ENCODE results near the gene LHFPL2.
A peak's percentile ranks its signal among the peaks of the same experiment; 100 is the strongest.

LHFPL2 gene

DNA sequence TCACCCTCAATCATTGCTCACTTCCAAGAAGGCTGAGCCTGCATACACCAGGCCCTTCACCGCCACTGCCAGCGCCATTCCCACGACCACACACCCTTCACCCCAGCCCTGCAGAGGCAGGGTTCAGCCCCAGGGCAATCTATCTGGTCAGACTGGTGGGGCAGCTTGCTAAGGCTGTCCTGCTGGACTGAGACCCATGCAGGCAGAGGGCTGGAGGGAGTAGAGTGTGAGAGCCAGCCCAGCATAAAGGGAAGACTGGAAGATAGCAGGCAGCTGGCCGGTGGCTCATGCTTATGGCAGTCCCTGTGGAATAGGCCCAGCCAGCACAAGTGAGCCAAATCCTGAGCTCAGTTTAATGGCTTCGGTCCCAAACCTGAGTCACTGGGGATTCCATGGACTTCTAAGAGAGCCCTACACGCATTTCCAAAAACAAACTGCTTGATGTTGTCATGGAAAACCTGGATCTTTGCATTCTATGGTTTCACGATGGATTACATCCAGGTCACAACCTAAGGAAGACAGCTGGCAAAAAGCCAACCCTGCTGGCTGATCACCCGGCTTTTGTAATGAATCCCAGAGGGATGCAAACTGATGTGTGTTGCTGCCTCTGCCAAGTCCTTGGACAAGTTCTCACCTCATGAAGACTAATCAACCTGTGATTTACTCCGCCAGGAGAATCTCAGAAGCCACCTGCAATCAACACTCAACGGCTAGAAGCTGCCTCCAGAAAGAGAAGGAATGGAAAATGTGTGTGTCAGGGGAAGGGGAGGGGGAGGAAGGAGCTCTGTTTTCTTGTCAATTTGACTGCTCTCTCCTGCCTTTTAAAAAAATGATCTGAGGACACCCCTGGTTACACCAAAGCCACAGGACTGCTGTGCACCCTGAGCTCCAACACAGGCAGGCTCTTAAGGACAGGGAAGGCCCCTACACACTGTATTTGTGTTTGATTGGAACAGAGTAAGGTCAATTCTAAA, 143.6 kb downstream of the LHFPL2 start:
- peak; percentile 94 for DNase-seq (ENCODE audit: low read depth, low spot score)

DNA sequence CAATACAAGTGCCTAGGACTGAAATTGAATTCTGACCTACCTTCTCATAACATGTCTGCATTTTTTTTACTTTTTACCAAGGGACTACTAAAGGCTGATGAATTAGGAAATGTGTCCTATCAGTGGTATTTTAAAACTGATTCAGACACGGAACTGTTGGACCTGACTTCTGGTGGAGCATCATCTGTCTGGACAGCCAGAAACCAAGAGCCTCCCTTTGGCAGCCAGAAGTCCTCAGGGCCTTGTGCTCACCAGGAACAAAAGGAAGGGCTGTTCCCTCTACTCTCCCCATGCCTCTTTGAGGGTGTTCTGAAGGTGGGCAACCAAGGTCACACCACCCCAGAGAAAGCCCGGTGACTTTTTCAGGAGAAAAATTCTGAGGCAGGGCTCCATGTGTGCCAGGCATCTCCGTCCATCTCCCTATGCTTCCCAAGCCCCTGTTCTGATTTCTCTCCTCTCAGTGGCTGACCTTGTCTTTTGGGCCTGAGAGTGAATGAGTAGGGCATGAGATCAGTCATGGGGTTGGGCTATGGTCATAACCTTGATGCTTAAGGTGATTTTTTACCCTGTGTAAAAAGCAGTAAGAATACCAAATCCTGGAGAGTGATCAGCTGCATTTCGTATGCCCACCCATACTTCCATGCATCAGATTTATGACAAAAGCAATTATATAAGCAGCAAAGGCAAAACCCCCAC, 144.5 kb downstream of the LHFPL2 start:
- DNase-seq (ENCODE audit: low read depth, low spot score): no peak

DNA sequence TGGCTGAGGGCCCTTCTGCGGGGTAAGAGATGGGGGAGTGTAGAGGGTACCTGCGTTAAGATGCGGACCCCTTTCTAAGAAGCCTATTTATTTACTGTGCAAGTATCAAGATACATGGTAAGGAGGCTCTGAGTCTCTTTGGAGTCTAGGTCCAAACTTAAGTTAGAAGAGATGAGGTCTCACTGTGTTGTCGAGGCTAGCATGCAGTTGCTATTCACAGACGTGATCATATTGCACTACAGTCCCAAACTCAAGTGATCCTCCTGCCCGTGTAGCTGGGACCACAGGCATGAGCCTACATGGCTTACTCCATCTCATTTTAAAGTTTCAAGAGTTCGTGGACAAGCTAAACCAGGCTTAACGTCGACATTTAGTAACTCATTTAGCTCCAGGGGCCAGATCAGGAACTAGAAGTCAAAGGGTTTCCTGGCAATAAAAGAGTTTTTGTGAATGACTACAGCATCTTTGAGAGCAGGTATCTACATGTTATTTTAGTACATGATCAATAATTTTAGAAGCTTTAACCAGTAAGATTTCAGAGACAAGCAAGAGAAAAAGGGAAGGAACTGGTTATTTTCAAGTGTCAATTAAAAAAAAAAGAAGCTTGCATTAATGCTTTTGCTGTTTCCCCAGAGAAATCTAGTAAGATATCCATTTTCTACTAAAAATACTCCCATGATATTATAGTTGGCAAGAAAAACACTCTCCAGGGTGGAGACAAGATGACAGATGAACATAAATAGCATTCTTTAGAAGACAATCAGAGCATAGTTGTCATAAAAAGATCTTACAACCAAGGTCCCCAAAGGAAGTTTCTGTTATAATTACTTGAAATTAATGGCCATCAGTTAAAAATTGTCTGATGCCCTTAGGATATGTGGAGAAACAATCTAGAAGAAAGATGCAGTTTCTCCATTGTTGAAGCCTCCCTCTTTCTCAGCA, 146.9 kb downstream of the LHFPL2 start:
- DNase-seq (ENCODE audit: low read depth, low spot score): no peak

DNA sequence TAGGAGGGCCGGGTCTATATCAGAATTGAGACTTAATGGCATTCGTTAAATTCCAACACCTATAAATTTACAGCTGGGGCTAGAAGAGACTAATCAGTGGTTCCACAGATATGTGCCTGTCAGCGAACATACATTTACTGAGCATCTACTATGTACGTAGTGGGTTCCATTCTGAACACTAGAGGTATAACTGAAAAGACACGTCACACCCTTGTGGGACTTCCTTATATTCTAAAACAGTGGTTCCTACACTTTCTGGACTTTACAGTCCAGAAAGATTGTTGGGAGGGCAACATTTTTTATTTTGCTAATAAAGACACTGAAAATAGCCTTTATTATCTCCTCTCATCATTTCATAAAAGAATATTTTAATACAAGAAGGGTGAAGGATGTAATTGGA, 147.7 kb downstream of the LHFPL2 start:
- DNase-seq (ENCODE audit: low read depth, low spot score): no peak

DNA sequence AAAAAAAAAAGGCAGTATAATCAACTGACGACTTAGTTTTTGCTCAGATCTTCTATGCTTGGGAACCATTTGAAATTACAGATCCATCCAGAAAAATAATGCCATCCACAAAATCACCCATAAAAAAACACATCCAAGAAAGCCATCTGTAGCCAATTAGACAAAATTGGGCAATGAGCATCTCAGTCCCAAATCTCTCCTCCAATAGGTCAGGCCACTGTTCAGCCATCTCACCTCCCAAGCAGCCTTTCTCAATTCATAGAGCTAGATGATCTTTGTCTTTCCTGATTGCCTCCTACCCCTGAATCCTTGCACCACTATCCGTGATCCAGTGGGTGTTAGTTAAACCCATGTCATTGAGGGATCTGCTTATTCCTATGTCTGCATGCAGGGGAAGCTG, 148.5 kb downstream of the LHFPL2 start:
- DNase-seq (ENCODE audit: low read depth, low spot score): no peak

DNA sequence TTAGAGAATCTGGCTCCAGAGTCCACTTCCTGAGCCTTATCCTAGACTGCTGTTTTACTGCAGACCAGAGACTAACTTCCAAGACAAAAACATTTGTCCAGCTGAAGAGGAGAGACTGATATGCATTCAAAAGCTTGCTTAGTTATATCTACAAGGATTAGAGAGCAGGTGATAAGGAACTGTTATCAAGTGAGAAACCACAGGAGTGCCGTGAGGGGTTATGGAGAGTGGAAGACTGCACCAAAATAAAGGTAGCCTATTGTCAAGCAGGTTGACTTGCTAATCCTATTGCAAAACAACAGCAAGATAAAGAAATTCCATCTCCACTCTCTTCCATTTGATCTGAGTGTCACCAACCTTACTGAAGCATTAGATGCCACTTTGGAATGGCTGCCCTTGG, 149.1 kb downstream of the LHFPL2 start:
- DNase-seq (ENCODE audit: low read depth, low spot score): no peak

DNA sequence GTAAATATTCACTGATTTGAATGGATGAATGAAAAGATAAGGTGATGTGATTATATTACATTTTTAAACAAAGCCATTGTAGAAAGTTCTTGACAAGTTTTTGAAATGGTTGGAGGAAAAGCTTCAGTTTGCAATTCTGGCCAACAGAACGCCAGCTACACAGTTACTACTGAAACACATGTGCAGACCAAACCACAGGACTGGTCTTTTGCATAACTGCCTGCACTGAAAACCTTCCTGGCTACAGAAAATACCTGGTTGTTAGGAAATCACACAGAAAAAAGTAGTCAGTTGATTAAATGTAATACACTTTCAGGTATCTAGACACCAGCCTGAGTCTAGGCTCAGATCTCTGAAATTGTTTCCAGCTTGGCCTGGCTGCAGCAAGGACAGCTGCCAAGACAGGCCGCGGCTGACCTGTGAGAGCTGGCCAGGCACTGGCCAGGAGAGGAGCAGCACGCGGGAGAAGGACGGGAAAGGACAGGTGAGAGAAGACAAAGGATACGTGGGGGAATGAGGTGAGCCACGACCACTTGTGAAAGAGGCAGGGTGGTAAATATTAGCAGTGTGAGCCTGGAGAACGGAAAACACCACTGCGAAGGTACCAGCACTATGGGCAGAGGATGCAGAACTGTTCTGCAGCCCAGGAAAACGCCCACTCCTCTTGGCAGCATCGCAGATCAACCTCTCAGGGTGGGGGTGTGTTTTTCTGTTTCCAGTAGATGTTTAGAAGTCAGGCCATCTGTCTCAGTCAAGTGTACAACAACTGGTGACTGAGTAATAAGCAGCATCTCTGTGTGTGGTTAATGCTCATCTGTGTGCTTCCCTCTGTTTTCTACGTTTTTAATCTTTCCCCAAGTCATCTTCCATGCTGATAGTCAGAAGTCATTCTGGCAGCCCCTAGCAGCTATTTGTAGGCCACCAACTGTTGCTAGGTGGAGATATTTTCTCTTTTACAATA, 150.7 kb downstream of the LHFPL2 start:
- DNase-seq (ENCODE audit: low read depth, low spot score): no peak

DNA sequence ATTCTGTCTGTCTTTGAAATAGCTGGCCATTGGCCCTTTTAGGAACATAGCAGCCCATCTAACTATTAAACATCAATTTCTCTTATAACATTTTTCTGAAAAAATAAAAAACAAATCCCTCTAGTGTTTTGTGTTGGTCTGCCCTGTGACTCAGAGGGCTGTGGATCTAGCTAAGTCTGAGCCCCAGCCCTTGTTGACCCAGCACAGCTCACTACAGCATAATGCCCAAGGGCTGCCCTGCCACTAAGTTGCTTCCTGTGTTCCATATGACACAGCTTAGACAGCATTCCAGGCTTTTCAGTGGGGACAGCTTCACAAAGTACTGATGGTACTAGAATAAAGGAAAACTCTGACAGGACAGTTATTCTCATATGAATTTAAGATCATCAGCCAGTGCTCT, 152.2 kb downstream of the LHFPL2 start:
- DNase-seq (ENCODE audit: low read depth, low spot score): no peak

DNA sequence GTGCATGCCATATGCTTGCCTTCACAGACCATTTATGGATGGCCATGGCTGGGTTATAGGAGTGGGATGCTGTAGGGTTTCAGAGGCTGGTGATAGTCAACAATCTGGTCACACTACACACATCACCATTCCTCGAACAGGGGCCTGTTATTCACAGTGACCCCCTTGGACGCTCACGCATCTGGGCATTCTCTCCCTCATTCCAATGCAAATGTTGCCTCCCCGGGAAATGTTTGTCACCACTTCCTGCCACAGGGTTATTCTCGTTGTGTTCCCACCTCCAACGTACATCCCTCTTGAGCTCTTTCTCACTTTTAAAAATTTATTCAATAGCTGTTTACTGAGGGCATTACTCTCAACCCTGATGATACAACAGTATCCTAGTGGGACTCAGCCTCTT, 152.8 kb downstream of the LHFPL2 start:
- no peak for DNase-seq (ENCODE audit: low read depth, low spot score)

DNA sequence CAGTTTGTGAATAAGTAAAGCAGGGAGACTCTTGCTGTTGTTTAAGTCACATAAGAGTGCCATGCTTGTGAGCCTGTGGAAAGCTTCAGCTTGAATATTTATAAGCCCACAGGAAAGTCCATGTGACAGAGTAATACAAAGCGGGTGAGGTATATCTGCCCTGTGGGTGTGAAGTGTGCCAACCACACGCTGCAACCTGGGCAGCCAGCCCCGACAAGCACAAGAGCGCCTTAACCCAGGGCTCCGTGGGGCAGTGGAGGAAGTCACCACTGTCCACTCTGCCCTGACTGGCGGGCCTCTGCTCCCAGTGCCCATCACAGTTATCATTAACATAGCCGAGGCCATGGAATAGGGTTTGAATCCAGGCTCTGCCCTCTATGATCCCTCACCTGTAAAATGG, 155.9 kb downstream of the LHFPL2 start:
- DNase-seq (ENCODE audit: low read depth, low spot score): no peak

DNA sequence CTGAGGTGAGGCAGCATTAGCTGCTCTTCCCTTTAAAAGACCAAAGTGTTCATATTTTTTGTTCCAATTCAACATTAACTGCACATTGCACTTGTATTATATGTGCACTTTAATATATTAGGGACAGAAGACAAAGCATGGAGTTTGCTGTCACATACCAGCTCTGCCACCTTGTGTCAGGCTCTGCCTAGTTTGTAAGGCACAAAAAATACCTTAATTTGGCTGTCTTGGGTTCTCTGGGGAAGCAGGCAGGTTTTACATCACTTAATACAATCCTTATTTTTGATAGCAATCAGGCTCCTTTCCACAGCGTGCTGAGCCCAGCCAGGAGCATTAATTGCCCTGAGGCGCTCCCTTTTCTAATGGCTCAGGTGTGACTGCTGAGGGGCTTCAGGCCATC, 156.3 kb downstream of the LHFPL2 start:
- no peak for DNase-seq (ENCODE audit: low read depth, low spot score)

DNA sequence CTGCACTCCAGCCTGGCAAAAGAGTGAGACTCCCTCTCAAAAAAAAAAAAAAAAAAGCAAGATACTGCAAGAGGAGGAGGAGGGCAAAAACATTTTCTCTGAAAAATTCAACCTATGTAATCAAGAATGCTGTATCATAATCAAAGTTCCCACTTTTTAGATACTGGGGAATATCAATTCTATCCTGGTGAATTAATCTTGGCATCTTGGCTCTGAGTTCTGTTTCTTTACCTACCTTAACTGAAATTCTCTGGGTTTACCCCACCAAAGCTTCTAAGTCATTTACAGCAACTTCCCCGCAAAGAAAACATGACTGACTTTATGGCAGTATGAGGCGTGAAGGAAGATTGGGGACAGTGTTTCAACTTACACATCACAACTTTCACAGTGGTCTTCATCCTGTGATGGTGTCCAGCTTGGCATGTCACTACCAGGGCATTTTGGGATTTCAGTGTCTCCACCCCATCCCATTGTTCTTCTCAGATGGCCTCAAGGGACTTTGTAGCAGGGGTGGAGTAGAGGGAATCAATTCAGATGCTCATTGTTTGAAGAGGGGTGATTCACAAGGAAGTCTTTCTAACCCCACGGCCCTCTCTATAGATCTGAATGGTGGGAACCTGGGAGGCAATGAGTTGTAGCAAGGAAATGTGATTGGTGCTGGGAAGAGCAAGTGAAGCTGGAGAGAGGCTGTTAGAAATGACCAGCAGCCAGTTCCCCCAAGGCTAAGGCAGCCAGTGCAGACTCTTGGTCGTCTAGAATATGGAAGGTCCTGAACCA, 157.7 kb downstream of the LHFPL2 start:
- no peak for DNase-seq (ENCODE audit: low read depth, low spot score)

DNA sequence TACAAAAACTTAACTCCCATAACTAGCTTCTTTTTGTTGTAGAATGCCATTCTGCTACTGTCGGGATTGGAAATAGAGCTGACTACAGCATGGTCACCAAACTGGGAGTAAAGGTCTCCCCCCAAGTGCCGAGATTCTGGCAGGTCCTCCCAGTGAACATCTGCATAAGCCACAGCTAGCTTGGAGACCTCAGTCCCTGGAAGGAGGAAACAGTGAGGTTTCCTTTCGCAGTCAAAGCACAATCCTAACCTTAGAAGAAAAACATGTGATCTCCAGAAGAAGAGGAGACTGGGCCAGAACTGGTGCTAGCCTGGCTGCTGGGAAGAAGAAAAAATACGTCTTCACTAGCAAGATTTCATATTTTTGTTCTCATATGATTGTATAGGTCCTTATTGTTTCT, 160.7 kb downstream of the LHFPL2 start:
- DNase-seq (ENCODE audit: low read depth, low spot score): no peak

DNA sequence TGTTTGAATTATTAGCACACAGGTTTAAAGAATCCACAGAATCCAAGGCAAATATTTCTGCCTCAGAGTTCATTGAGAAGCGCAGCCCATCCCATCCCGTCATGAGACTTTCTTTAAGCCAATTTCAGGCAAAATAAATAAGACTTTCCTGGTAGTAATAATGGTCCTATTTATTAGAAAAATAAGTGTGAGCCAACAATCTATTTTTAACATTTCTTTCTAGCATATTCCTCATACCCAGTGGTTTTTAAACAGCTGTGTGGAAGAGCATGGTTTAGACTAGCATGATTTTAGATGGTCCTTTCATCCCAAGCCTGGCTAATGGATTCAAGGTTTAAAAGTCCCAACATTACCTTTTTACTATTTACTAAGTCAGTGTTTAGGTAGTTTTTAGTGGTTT, 162.4 kb downstream of the LHFPL2 start:
- no peak for DNase-seq (ENCODE audit: low read depth, low spot score)

DNA sequence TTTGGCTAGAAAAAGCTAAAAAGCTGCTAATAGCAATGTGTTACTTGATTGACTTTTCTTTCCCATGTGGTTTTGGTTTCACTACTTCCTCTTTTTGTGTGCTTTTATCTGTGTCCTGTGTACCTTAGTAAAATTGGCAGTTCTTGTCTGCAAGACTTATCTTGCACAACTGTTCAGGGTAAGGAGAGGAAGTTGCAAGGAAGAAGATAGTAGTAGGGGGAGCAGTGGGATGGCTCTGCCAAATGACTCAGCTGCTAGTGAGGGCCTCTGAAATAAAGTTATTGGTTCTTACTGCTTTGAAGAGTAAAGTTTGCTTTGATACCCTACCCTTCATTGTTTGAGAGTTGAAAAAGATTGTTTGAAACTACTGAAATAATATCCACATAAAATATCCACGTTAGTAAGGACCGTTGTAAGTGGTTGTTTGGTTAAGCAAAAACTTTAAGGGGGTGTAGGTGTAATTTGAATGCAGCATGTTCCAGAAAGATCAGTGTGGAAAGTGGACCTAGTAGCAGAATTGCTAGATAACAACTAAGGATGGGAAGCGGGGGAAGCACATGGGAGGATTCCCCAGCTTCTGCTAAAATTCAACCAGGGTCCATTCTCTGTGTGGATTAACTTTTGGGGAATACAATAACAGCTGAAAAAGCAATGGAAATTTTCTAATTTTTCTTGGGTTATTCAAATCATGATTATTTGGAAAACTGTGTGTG, 164.6 kb downstream of the LHFPL2 start:
- no peak for DNase-seq (ENCODE audit: low read depth, low spot score)

DNA sequence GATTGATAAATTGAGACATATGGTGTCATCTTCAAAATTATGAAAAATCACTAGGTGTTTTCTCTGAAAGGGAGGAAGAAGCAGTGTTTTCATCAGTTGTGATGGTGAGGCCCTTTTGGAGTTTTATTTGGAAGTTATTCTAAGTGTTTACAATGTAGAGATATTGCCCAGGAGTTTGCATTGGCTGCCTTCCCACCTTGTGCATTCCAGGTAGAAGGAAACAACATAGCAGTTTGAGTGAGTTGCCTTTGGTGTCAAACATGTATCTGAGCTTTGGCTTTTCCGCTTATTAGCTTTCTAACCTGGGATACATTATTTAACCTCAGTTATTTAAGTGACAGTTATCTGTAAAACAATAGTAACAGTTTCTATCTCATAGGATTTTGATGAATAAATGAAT, 165.6 kb downstream of the LHFPL2 start:
- no peak for DNase-seq (ENCODE audit: low read depth, low spot score)

DNA sequence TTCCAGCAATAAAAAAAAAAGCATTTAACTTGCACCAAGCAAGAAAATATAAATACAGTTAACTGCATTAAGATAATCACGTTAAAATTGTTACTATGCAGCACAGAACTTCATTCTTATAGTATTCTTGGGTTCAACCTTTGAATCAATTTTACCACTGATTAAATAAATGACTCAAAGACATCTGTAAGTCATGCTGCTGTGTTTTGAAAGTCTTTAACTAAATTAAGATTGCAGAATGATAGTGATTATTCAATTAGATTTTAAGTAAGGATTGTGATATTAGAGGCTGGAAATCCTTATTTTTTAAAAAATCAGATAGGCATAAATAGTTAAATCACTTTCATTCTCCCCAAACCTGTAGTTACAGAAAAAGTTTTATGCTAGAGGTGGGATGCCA, 171.8 kb downstream of the LHFPL2 start:
- DNase-seq (ENCODE audit: low read depth, low spot score): no peak

DNA sequence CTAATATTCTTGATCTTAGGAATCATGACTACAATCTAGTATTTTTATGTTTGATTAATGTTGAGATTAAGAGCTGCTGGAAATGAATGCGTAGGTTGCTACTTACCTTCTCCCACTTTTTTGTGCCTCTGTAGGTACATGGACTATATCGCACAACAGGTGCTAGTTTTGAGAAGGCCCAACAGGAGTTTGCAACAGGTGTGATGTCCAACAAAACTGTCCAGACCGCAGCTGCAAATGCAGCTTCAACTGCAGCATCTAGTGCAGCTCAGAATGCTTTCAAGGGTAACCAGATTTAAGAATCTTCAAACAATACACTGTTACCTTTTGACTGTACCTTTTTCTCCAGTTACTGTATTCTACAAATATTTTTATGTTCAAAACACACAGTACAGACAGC, 173.2 kb downstream of the LHFPL2 start:
- DNase-seq (ENCODE audit: low read depth, low spot score): no peak

DNA sequence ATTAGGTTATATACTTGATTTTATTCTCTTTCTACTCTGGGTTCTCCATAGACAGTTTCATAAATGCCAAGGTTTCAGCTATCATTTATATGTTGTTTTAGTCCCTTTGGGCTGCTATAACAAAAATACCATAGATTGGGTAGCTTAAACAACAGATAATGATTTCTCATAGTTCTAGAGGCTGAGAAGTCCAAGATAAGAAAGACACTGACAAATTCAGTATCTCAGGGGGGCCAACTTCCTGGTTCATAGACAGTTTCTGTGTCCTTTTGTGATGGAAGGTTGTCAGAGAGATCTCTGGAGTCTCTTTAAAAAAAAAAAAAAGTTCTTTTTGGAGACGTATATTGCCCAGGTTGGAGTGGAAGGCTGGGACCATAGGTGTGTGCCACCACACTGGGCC, 174.8 kb downstream of the LHFPL2 start:
- DNase-seq (ENCODE audit: low read depth, low spot score): no peak

Data from ELF-1 (cell line).